Measurements from ENCODE around the gene ALDH3B1. TPM values are rescaled to one million over a fixed set of nuclear protein-coding genes. Genes with fewer than 3 reads are reported as not detected.

The ALDH3B1 gene
- total and polyA plus RNA-seq, 2 of the 4 experiments (the other 2 are of a cell fraction): 11.8 to 22.8 TPM

- no peak overlapping the region; the same call in 1 of the 2 replicates for H3K4me2 ChIP-seq (ENCODE audit: low read depth, low read length)
- in situ Hi-C loops (cut with MboI; ENCODE audit: low sequenced_read_pairs) (no loop called here), intact Hi-C loops (cut with micrococcal nuclease) (no loop called here), dilution Hi-C loops (cut with HindIII; ENCODE audit: low sequenced_read_pairs, unreplicated experiment) (no loop called here)
- peak overlapping the region; percentile 99 for H2AK5ac ChIP-seq (ENCODE audit: low read depth, low read length)
- H2BK5ac ChIP-seq (ENCODE audit: low read depth, low read length, poor library complexity, severe bottlenecking): peak overlapping the region; percentile 73
- ChIA-PET CTCF (no interaction called here), POLR2A (ENCODE audit: unreplicated experiment) (no interaction called here)
- peaks cover 19% of the 10 kb centered on the region for H3K36me3 ChIP-seq (ENCODE audit: control insufficient read depth, insufficient read depth, low read length)
- H2BK15ac ChIP-seq (ENCODE audit: low read depth, low read length): 0 out of 3 replicates have a peak overlapping the region, but pooled peaks have one; percentile 56
- peak; percentile 65 for DNase-seq
- H3K14ac ChIP-seq (replicated peaks; ENCODE audit: low read depth, low read length): peak overlapping the region; percentile 16
- no peak overlapping the region for H3K56ac ChIP-seq (ENCODE audit: extremely low read depth, insufficient read depth, low read length)
- H2AFZ ChIP-seq (replicated peaks; ENCODE audit: low read length, poor library complexity): peak overlapping the region; percentile 45
- no peaks in the 10 kb centered on the region for H4K20me1 ChIP-seq (ENCODE audit: insufficient read depth, low read length)
- H4K8ac ChIP-seq (ENCODE audit: low read depth in 2 of 2, low read length in 2 of 2): peak overlapping the region; percentile 68 to 83
- H3K9ac ChIP-seq (ENCODE audit: low read depth, low read length): no peak overlapping the region
- H4K5ac ChIP-seq (ENCODE audit: low read depth, low read length): peak overlapping the region; percentile 11; the same call in 1 of the 2 replicates
- H2BK20ac ChIP-seq (ENCODE audit: low read depth, low read length): peak overlapping the region; percentile 48
- no peak for ATAC-seq (ENCODE audit: low read depth)
- peak overlapping the region; percentile 55 for H3K27ac ChIP-seq (ENCODE audit: insufficient read depth, low read length)
- 88% methylated on average over 7 of the region's 12 CpGs; no CpG with 5 or more reads in 1 of the 2 experiments for WGBS, 2 experiments (ENCODE audit: extremely low coverage in 2 of 2, insufficient read length in 1 of 2)
- H3K9me1 ChIP-seq (ENCODE audit: insufficient read depth, low read length): peaks cover 8% of the 10 kb centered on the region
- H3K4me1 ChIP-seq (ENCODE audit: control insufficient read depth, insufficient read depth, low read length): peaks cover 30% of the 10 kb centered on the region
- peak overlapping the region; percentile 4; the same call in 1 of the 2 replicates for H3K18ac ChIP-seq (ENCODE audit: low read depth, low read length)
- peak overlapping the region; percentile 1; the same call in 1 of the 2 replicates for H3K23ac ChIP-seq (ENCODE audit: low read depth, low read length)
- peak overlapping the region; percentile 93 for H3K4ac ChIP-seq (ENCODE audit: low read depth, low read length)
- H3K9me3 ChIP-seq (ENCODE audit: control insufficient read depth, insufficient read depth, low read length): no peaks in the 10 kb centered on the region
- H3K27me3 ChIP-seq (ENCODE audit: control insufficient read depth, insufficient read depth, low read length): no peaks in the 10 kb centered on the region
- peak overlapping the region; percentile 64; the same call in 1 of the 2 replicates for H4K91ac ChIP-seq (ENCODE audit: insufficient read depth, low read depth, low read length)
- BruUV-seq (replicated peaks): no TSS peak
- H2BK120ac ChIP-seq (ENCODE audit: low read depth, low read length): peak overlapping the region; percentile 58
- H3K79me1 ChIP-seq (ENCODE audit: low read depth in 1 of 2, low read length in 2 of 2): peaks cover 33 to 64% of the 10 kb centered on the region in 2 experiments
- H3K4me3 ChIP-seq (ENCODE audit: insufficient read depth, low read depth, low read length): no peak overlapping the region
- H2AK9ac ChIP-seq (replicated peaks; ENCODE audit: low read depth, low read length, poor library complexity): peak overlapping the region; percentile 38
- TF ChIP-seq MAFK (IDR thresholded peaks at IDR 0.05; ENCODE audit: low read depth, low read length) (no peak), RFX5 (IDR thresholded peaks at IDR 0.05; ENCODE audit: low read depth, low read length) (0 out of 2 replicates have a peak, but pooled peaks have one; percentile 29), MXI1 (IDR thresholded peaks at IDR 0.05; ENCODE audit: borderline replicate concordance, low read depth, low read length) (no peak), RAD21 (IDR thresholded peaks at IDR 0.05; ENCODE audit: low read length) (no peak)
- TF ChIP-seq, protein P1, sequence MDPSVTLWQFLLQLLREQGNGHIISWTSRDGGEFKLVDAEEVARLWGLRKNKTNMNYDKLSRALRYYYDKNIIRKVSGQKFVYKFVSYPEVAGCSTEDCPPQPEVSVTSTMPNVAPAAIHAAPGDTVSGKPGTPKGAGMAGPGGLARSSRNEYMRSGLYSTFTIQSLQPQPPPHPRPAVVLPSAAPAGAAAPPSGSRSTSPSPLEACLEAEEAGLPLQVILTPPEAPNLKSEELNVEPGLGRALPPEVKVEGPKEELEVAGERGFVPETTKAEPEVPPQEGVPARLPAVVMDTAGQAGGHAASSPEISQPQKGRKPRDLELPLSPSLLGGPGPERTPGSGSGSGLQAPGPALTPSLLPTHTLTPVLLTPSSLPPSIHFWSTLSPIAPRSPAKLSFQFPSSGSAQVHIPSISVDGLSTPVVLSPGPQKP (IDR thresholded peaks at IDR 0.05; ENCODE audit: borderline replicate concordance, low read depth, low read length): no peak
Observed at GRCh38 chr11:68028802-68029545, 18.8 kb downstream of the ALDH3B1 start.

Measured in IMR-90 (cell line).